MM.1S (cell line): ENCODE data around the gene EMILIN3.

ENCODE experiments used
- EZH2 ChIP-seq: fragments of 300-600 bp; sonication (generic); optimal IDR thresholded peaks from 2 replicates; pipeline ENCODE3; 2017; ENCODE audit warnings: low read depth, mild to moderate bottlenecking, antibody characterized with exemption, low read length, mixed read lengths
- EZH2phosphoT487 ChIP-seq: fragments of 300-600 bp; sonication (generic); IDR thresholded peaks from 2 replicates; pipeline ENCODE4 v1.6.1; 2018; ENCODE audit warnings: antibody characterized with exemption, low read length
- TF ChIP-seq, protein P1 (sequence below): fragments of 300-600 bp; sonication (generic); IDR thresholded peaks from 2 replicates; pipeline ENCODE4 v1.5.1; 2016; ENCODE audit warnings: antibody characterized with exemption, low read length, mixed read lengths

DNA sequence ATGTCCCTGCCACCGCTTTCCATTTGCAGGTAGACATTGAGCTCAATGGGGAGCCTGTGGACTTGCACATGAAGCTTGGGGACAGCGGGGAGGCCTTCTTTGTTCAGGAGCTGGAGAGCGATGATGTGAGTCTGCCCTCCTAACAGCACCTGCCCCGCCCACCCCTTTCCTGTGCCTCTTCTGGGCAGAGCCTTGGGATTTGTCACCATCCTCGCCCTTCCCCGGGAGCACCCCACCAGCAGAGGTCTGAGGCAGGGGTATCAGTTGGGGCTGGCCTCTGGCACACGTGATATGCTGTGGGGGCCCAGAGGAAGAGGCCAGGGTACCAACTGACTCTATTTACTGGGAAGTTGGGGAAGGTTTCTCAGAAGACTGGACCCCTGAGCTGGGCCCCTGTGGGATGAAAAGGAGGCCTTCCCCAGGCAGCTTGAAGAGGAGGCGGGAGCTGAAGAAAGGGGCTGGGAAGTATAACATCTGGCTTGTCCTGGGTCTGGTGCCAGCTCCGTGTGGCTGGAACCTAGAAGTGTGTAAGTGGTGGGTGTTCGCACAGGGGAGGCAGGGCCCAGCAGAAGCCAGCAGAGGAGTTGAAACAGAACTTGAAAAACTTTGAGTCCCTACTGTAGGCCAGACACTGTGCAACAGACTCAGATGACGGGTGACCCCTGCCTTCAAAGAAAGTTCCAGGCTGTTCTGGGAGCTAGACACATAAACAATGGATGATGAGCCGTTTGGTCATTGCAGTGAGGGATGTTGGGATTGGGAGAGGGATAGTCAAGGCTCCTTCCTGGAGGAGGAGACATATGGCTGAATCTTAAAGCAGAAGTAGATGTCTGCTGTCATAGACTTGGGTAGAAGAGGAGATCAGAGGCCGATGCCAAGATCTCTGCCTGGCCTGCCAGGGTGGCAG, 18.8 kb downstream of the EMILIN3 start:
- TF ChIP-seq, protein P1, sequence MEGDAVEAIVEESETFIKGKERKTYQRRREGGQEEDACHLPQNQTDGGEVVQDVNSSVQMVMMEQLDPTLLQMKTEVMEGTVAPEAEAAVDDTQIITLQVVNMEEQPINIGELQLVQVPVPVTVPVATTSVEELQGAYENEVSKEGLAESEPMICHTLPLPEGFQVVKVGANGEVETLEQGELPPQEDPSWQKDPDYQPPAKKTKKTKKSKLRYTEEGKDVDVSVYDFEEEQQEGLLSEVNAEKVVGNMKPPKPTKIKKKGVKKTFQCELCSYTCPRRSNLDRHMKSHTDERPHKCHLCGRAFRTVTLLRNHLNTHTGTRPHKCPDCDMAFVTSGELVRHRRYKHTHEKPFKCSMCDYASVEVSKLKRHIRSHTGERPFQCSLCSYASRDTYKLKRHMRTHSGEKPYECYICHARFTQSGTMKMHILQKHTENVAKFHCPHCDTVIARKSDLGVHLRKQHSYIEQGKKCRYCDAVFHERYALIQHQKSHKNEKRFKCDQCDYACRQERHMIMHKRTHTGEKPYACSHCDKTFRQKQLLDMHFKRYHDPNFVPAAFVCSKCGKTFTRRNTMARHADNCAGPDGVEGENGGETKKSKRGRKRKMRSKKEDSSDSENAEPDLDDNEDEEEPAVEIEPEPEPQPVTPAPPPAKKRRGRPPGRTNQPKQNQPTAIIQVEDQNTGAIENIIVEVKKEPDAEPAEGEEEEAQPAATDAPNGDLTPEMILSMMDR, result no peak
- TF ChIP-seq EZH2 (no peak), EZH2phosphoT487 (no peak)
